H1 (cell line): ENCODE results near the gene TSC22D1. TPM values are rescaled to one million over a fixed set of nuclear protein-coding genes. Genes with fewer than 3 reads are reported as not detected.

Experiments used
- ATF3 ChIP-seq: IDR thresholded peaks from 2 replicates; pipeline ENCODE4 v1.6.1; 2011; ENCODE audit warnings: low read depth, mild to moderate bottlenecking, low read length; ENCODE audit not compliant: insufficient read depth
- BACH1 ChIP-seq: IDR thresholded peaks from 2 replicates; pipeline ENCODE4 v1.6.1; 2012; ENCODE audit warnings: low read length, improper control_type of control experiment
- GABPA ChIP-seq: IDR thresholded peaks from 2 replicates; pipeline ENCODE4 v1.6.1; 2011; ENCODE audit warnings: mild to moderate bottlenecking, low read length, moderate library complexity, borderline replicate concordance; ENCODE audit not compliant: insufficient read depth
- JUND ChIP-seq: IDR thresholded peaks from 2 replicates; pipeline ENCODE4 v1.6.1; 2011; ENCODE audit warnings: mild to moderate bottlenecking, improper control_type of control experiment, low read length
- KDM4A ChIP-seq: IDR thresholded peaks from one replicate; pipeline ENCODE4 v1.7.1; 2012; ENCODE audit warnings: low read depth, mild to moderate bottlenecking, moderate library complexity, low read length, inconsistent platforms; ENCODE audit not compliant: severe bottlenecking
- SUZ12 ChIP-seq: fragments of 200-600 bp; sonication (generic); IDR thresholded peaks from 2 replicates; pipeline ENCODE4 v1.6.1; 2012; ENCODE audit warnings: mild to moderate bottlenecking, inconsistent platforms, low read length, moderate library complexity, mixed read lengths
- YY1 ChIP-seq: IDR thresholded peaks from 2 replicates; pipeline ENCODE4 v1.6.1; 2011; ENCODE audit warnings: low read depth, mild to moderate bottlenecking, low read length
- polyA plus RNA-seq, 7 experiments: library from polyadenylated mRNA; depleted of rRNA in 3 of 7; stranded (reverse) in 5 of 7; unstranded in 2 of 7; fragments of >200 nt in 5 of 7; fragments of 200-250 nt in 2 of 7; gene quantifications; 1 replicate in 5 of 7; 2 replicates in 1 of 7; 4 replicates in 1 of 7; pipeline versions ENCODE4 v1.2.1 to v1.2.3, GENCODE V29; 2011 to 2013; ENCODE audit warnings: missing spikeins in 2 of 7, mixed read lengths in 2 of 7
- total RNA-seq: library from RNA; stranded (reverse); fragmentation: NEBNext Ultra II Directional; extraction: Animal tissue kit (Norgen Biotek cat#: 25700); gene quantifications from 2 replicates; pipeline ENCODE4 v1.2.1, GENCODE V29; 2021

The TSC22D1 gene
- total and polyA plus RNA-seq, 2 of the 8 experiments (the other 6 are each of a cell fraction or from before 2014, with no cell fraction given), result 52.6 to 80.9 TPM

GRCh38 chr13:44543369-44543768, 32.8 kb downstream of the TSC22D1 start (continued):
- TF ChIP-seq GABPA (no peak), YY1 (no peak), BACH1 (no peak), KDM4A (no peak), ATF3 (no peak), SUZ12 (no peak), JUND (no peak)
